NCI-H82 treated with DMSO at 0.1 percent for 48 hours (cell line): Measurements from ENCODE around the gene IMMP2L.
"Not testable (repeated sequence)": the region's sequence is repeated elsewhere in the genome, so short reads cannot be mapped to it uniquely, and the experiment has no call there.

Source experiments
- DNase-seq: peaks from one replicate; lab custom pipeline; 2025; ENCODE audit not compliant: unreplicated experiment; lab: John Stamatoyannopoulos, UW

The IMMP2L gene

GRCh38 chr7:111274857-111275256 lies 287.4 kb downstream of the IMMP2L start:
- no peak for DNase-seq

GRCh38 chr7:111272092-111272491 lies 290.2 kb downstream of the IMMP2L start:
- no peak for DNase-seq

GRCh38 chr7:111270794-111271193 lies 291.5 kb downstream of the IMMP2L start:
- not testable (repeated sequence) for DNase-seq

- DNase-seq: no peak
These were observed 293.4 kb downstream of the IMMP2L start for GRCh38 chr7:111268941-111269340.

GRCh38 chr7:111266613-111267012 lies 295.7 kb downstream of the IMMP2L start:
- no peak for DNase-seq

GRCh38 chr7:111265394-111265793 lies 296.9 kb downstream of the IMMP2L start:
- DNase-seq: no peak

GRCh38 chr7:111264981-111265380 lies 297.3 kb downstream of the IMMP2L start:
- no peak for DNase-seq

GRCh38 chr7:111264111-111264868 lies 298.0 kb downstream of the IMMP2L start:
- DNase-seq: no peak

GRCh38 chr7:111262293-111263116 lies 299.8 kb downstream of the IMMP2L start:
- DNase-seq: no peak

GRCh38 chr7:111261496-111261895 lies 300.8 kb downstream of the IMMP2L start:
- DNase-seq: no peak

GRCh38 chr7:111259991-111260390 lies 302.3 kb downstream of the IMMP2L start:
- no peak for DNase-seq

GRCh38 chr7:111256391-111256790 lies 305.9 kb downstream of the IMMP2L start:
- no peak for DNase-seq

- DNase-seq: no peak
These were observed 306.7 kb downstream of the IMMP2L start for GRCh38 chr7:111255576-111255975.

- not testable (repeated sequence) for DNase-seq
These were observed 310.9 kb downstream of the IMMP2L start for GRCh38 chr7:111251365-111251764.

GRCh38 chr7:111249807-111250206 lies 312.5 kb downstream of the IMMP2L start:
- DNase-seq: not testable (repeated sequence)

- DNase-seq: no peak
These were observed 320.0 kb downstream of the IMMP2L start for GRCh38 chr7:111242141-111242755.

- no peak for DNase-seq
These were observed 321.9 kb downstream of the IMMP2L start for GRCh38 chr7:111240371-111240770.

GRCh38 chr7:111239437-111239836 lies 322.9 kb downstream of the IMMP2L start:
- DNase-seq: no peak

- DNase-seq: no peak
These were observed 323.4 kb downstream of the IMMP2L start for GRCh38 chr7:111238886-111239285.

- DNase-seq: no peak
These were observed 326.6 kb downstream of the IMMP2L start for GRCh38 chr7:111235709-111236108.

GRCh38 chr7:111232249-111233084 lies 329.8 kb downstream of the IMMP2L start:
- DNase-seq: no peak
